Motor neuron (in vitro differentiated cells): Measurements from ENCODE around the gene HS6ST1. TPM values are rescaled to one million over a fixed set of nuclear protein-coding genes. Genes with fewer than 3 reads are reported as not detected.

Source experiments
- ATAC-seq, 8 experiments: fragments of 200-7000 bp; cut with Tn5 transposase; replicated peaks in 6 of 8; 2 replicates each; pipeline ENCODE4 v1.8.0; 2021; ENCODE audit warnings: mild to moderate bottlenecking in 8 of 8, moderate library complexity in 8 of 8
- H3K27ac ChIP-seq, 2 donors: fragments of 250-450 bp; sonication (Bioruptor Pico); 2 replicates each; pipeline ENCODE4 v1.9.0; 2021; ENCODE audit warnings: antibody characterized with exemption in 2 of 2, mild to moderate bottlenecking in 2 of 2, moderate library complexity in 1 of 2
- H3K4me1 ChIP-seq, 2 donors: fragments of 250-450 bp; sonication (Bioruptor Pico); replicated peaks in 1 of 2; 2 replicates each; pipeline ENCODE4 v1.6.1; 2021; ENCODE audit warnings: antibody characterized with exemption in 2 of 2, mild to moderate bottlenecking in 2 of 2, moderate library complexity in 1 of 2
- H3K4me3 ChIP-seq, 5 donors: fragments of 250-450 bp; sonication (Bioruptor Pico); 2 replicates each; pipeline ENCODE4 v1.9.0; 2021; ENCODE audit warnings: antibody characterized with exemption in 5 of 5, mild to moderate bottlenecking in 5 of 5, moderate library complexity in 4 of 5
- WGBS, 10 experiments: fragments of 450-650 bp; shearing (Covaris generic); methylation state at CpG; one replicate each; pipeline ENCODE4 v1.0.0; 2022; 5-methylcytosine and 5-hydroxymethylcytosine counted together
- in situ Hi-C, 9 experiments: fragments of 400-800 bp; cut with MboI; loops; one replicate each; pipeline ENCODE4 v1.15.0; 2021; ENCODE audit warnings: low sequenced_read_pairs in 9 of 9, low pct_unique_long_range_greater_than_20kb in 2 of 9; ENCODE audit not compliant: unreplicated experiment in 9 of 9
- total RNA-seq, 8 experiments: library from RNA; unstranded; fragments of 300-600 nt; gene quantifications; 2 replicates each; pipeline versions ENCODE4 v1.2.3 to v1.2.4, GENCODE V29; 2022

The HS6ST1 gene
- total RNA-seq, 8 experiments from 2014 or later = 8.4 to 111 (median 54.1) TPM

DNA sequence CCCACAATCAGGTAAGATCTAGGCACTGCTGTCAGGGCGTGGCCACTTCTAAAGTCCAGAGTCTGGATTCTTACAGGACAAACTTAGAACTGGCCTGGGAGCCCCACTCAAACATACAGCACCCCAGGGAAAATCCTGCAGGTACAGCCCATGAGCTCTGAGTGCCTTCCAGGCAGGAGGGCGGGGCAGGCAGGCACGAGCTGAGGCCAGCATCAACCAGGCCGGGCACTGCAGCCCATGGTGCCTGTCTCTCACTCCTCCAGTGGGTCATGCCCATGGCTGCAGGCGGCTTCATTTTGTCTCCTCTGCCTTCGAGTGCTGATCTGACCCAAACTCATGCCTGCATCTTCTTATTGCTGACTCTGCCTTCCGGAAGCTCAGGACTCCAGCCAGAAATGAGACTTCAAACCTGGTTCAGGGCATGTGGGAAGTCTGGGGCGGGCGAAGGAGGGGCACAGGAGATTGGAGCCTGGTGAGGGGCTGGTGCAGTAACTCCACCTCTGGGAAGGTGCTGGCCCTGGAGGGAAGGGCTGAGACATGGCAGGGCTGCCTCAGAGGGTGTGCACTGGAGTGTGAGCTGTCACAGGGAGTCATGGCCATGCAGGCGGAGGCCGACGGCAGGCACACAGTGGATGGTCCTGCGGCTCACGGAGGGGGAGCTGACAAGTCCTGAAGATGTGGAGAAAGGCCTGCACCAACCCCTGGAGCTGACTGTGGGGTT is 40.5 kb downstream of the HS6ST1 start:
- no peak for ATAC-seq
- in situ Hi-C loops = no loop called here
- Histone ChIP-seq H3K4me3 (no peak overlapping the region), H3K4me1 (peaks cover 5 to 11% of the 10 kb centered on the region in 2 donors), H3K27ac (no peak overlapping the region)
- 40 to 100% (median 80%) methylated on average over 1 to 4 of the region's 14 CpGs; no CpG with 5 or more reads in 4 of the 10 experiments for WGBS, 10 experiments

DNA sequence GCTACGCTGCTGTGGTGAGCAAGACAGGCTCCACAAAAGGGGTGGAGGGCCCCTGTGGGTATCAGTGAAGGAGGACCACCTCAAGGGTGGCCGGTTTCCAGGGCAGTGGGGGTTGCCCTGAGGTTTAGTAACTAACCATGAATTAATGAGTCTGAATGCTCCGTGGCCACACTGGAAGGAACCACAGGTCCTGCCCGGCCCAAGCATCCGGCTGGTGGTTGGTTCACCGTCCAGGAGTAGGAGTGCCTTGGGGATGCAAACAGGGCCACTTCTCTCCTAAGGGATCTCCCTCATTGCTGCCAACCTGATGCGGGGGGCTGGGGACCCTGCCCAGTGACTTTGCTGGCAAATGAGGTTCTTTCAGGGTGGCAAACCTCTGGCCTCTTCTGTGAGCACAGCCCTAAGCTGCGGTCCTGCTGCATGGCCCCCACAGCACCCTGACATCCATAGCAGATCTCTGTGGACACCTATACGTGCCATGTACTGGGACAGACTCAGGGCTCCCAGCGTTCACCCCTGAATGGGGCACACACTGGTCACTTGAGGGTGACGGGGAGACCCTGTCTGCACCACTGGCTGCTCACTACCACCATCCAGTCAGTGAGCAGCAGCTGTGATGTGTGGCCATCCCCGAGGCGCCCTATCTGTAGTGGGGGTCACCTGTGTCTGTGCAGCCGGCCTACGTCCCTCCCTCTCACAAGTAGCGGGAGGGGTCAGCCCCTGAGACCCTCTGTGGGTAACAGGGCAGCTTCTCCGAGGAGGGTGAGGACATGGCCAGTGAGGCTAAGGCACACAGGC is 41.6 kb downstream of the HS6ST1 start:
- no peak for ATAC-seq
- H3K27ac ChIP-seq = no peak overlapping the region
- H3K4me1 ChIP-seq = peaks cover 6 to 9% of the 10 kb centered on the region in 2 donors
- 72 to 100% (median 95%) methylated on average over 1 to 7 of the region's 17 CpGs; no CpG with 5 or more reads in 4 of the 10 experiments for WGBS, 10 experiments
- H3K4me3 ChIP-seq = no peak overlapping the region
- in situ Hi-C loops = no loop called here

DNA sequence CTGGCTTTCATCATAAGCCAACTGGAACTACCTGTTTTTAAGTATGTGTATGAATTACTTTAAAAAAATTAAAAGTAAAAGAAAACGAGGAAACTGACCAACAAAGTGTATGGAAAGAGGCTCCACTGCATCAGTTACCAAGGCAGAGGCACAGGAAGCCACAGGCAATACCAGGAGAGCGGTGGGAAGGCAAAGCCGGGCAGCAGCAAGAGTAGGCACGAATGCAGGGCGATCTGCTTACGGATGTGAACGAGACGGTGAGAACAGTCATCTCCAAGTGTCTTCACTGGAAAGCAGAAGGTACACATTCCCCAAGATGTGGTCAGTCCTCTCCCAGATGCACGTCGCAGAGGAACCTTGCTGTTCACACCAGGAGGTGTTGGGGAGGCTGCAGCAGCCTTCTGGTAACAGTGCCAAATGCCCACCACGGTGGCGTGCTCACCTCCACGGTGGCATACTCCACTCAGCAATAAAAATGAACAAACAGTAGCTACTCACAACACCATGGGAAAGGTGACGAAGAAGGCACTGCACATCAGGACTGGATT is 43.1 kb downstream of the HS6ST1 start:
- in situ Hi-C loops = no loop called here
- WGBS, 10 experiments = 86 to 100% (median 95%) methylated on average over 1 to 14 of the region's 14 CpGs
- Histone ChIP-seq H3K4me1 (peaks cover 2 to 3% of the 10 kb centered on the region in 2 donors), H3K4me3 (no peak overlapping the region), H3K27ac (no peak overlapping the region)
- ATAC-seq = no peak

- in situ Hi-C loops = no loop called here
- WGBS, 10 experiments = 86 to 100% (median 97%) methylated on average over 1 to 6 of the region's 6 CpGs
- Histone ChIP-seq H3K4me3 (no peak overlapping the region), H3K27ac (no peak overlapping the region), H3K4me1 (peaks cover 0 to 2% of the 10 kb centered on the region in 2 donors)
- no peak for ATAC-seq
These were observed 44.5 kb downstream of the HS6ST1 start for GRCh38 chr2:128274218-128274617.

- no peak for ATAC-seq
- H3K4me3 ChIP-seq = no peak overlapping the region
- H3K27ac ChIP-seq = no peak overlapping the region
- in situ Hi-C loops = no loop called here
- peaks cover 0 to 2% of the 10 kb centered on the region in 2 donors for H3K4me1 ChIP-seq
- 80 to 100% (median 95%) methylated on average over 1 to 7 of the region's 16 CpGs; no CpG with 5 or more reads in 3 of the 10 experiments for WGBS, 10 experiments
These were observed 45.1 kb downstream of the HS6ST1 start for GRCh38 chr2:128273469-128274081.

GRCh38 chr2:128272601-128273468 is 45.8 kb downstream of the HS6ST1 start:
- ATAC-seq = no peak
- in situ Hi-C loops = no loop called here
- WGBS, 10 experiments = 40 to 100% (median 83%) methylated on average over 1 to 5 of the region's 18 CpGs; no CpG with 5 or more reads in 3 of the 10 experiments
- no peak overlapping the region for H3K4me3 ChIP-seq
- no peak overlapping the region for H3K27ac ChIP-seq
- peaks cover 0 to 2% of the 10 kb centered on the region in 2 donors for H3K4me1 ChIP-seq

- Histone ChIP-seq H3K4me1 (peaks cover 0 to 2% of the 10 kb centered on the region in 2 donors), H3K4me3 (no peak overlapping the region), H3K27ac (no peak overlapping the region)
- ATAC-seq = peak in 2 of 8 experiments; percentile 10 to 11
- WGBS, 10 experiments = 35 to 100% (median 87%) methylated on average over 2 to 7 of the region's 21 CpGs; no CpG with 5 or more reads in 6 of the 10 experiments
- in situ Hi-C loops = no loop called here
These were observed 46.6 kb downstream of the HS6ST1 start for GRCh38 chr2:128271911-128272600.

DNA sequence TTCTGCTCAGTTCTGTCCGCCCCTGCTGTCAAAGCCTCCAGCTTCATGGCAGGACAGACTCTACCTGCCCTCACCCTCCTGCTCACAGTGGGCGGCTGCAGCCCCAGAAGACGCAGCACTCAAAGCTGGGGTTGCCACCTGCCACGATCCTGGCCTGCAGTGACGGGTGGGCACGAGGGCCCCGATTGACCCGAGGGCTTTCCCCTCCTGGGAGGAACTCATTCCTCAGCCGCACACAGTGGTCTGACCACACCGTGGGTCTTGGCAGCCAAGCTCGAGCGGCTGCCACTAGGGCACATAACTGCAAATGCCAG is 47.1 kb downstream of the HS6ST1 start:
- no peak for ATAC-seq
- Histone ChIP-seq H3K4me3 (no peak overlapping the region), H3K4me1 (peaks cover 0 to 2% of the 10 kb centered on the region in 2 donors), H3K27ac (no peak overlapping the region)
- 100% methylated on average over 1 of the region's 12 CpGs; no CpG with 5 or more reads in 8 of the 10 experiments for WGBS, 10 experiments
- in situ Hi-C loops = no loop called here

GRCh38 chr2:128270672-128271596 is 47.7 kb downstream of the HS6ST1 start:
- peak in 3 of 8 experiments; percentile 12 to 54 (median 49) for ATAC-seq
- Histone ChIP-seq H3K27ac (no peak overlapping the region), H3K4me3 (no peak overlapping the region), H3K4me1 (peaks cover 0 to 2% of the 10 kb centered on the region in 2 donors)
- in situ Hi-C loops = no loop called here
- 86 to 100% (median 100%) methylated on average over 1 to 6 of the region's 18 CpGs; no CpG with 5 or more reads in 6 of the 10 experiments for WGBS, 10 experiments

- 70 to 100% (median 74%) methylated on average over 2 to 7 of the region's 16 CpGs; no CpG with 5 or more reads in 6 of the 10 experiments for WGBS, 10 experiments
- no peak overlapping the region for H3K4me3 ChIP-seq
- ATAC-seq = peak in 4 of 8 experiments; percentile 20 to 40 (median 32)
- in situ Hi-C loops = no loop called here
- H3K4me1 ChIP-seq = peaks cover 0 to 2% of the 10 kb centered on the region in 2 donors
- no peak overlapping the region for H3K27ac ChIP-seq
These were observed 48.5 kb downstream of the HS6ST1 start for GRCh38 chr2:128269990-128270671.
